Loucy (cell line): Measurements from ENCODE around the gene KLK4.

Experiments used
- CTCF ChIP-seq: fragments of 200-600 bp; sonication (generic); conservative IDR thresholded peaks from 2 replicates; pipeline ENCODE4 v1.5.1; 2014; ENCODE audit warnings: mild to moderate bottlenecking, antibody characterized with exemption, low read length
- EZH2phosphoT487 ChIP-seq: fragments of 200-600 bp; IDR thresholded peaks from 2 replicates; pipeline ENCODE4 v1.6.1; 2018; ENCODE audit warnings: antibody characterized with exemption, mild to moderate bottlenecking, moderate library complexity, borderline replicate concordance

- no peak for TF ChIP-seq CTCF
- TF ChIP-seq EZH2phosphoT487 = no peak
These were observed 33.9 kb downstream of the KLK4 start for GRCh38 chr19:50877338-50877737.
